Liver (tissue), 9 donors: ENCODE data around the gene LDLR. TPM values are rescaled to one million over a fixed set of nuclear protein-coding genes. Genes with fewer than 3 reads are reported as not detected.

ENCODE experiments used
- DNase-seq: peaks from one replicate; pipeline ENCODE4 v3.0.0-alpha.2; 2017; ENCODE audit warnings: low spot score
- H3K27ac ChIP-seq, 2 donors: one replicate each; pipeline ENCODE4 v1.7.0; 2013; ENCODE audit warnings: inconsistent platforms in 2 of 2, low read length in 2 of 2, control low read depth in 1 of 2, low read depth in 1 of 2, mild to moderate bottlenecking in 1 of 2
- H3K27me3 ChIP-seq, 4 donors: one replicate each; pipeline versions ENCODE4 v1.6.1 to v1.7.0; 2013; ENCODE audit warnings: low read length in 3 of 4, inconsistent platforms in 1 of 4, mild to moderate bottlenecking in 1 of 4, moderate library complexity in 1 of 4; ENCODE audit not compliant: control insufficient read depth in 4 of 4, insufficient read depth in 4 of 4
- H3K36me3 ChIP-seq, 4 donors: one replicate each; pipeline versions ENCODE4 v1.6.1 to v1.7.0; 2013; ENCODE audit warnings: low read length in 3 of 4, mild to moderate bottlenecking in 3 of 4, low read depth in 1 of 4, moderate library complexity in 1 of 4; ENCODE audit not compliant: control insufficient read depth in 4 of 4, insufficient read depth in 3 of 4
- H3K4me1 ChIP-seq, 4 donors: one replicate each; pipeline versions ENCODE4 v1.6.1 to v1.7.0; 2013; ENCODE audit warnings: low read length in 3 of 4, mild to moderate bottlenecking in 3 of 4, moderate library complexity in 1 of 4; ENCODE audit not compliant: control insufficient read depth in 4 of 4, insufficient read depth in 4 of 4
- H3K4me3 ChIP-seq, 3 donors: one replicate each; pipeline versions ENCODE4 v1.6.1 to v1.7.0; 2013; ENCODE audit warnings: low read length in 3 of 3, control low read depth in 1 of 3, low read depth in 1 of 3, mild to moderate bottlenecking in 1 of 3
- H3K9ac ChIP-seq, 2 donors: one replicate each; pipeline ENCODE4 v1.7.0; 2013; ENCODE audit warnings: low read length in 2 of 2, mild to moderate bottlenecking in 2 of 2, moderate library complexity in 2 of 2, control low read depth in 1 of 2, low read depth in 1 of 2
- H3K9me3 ChIP-seq, 4 donors: one replicate each; pipeline versions ENCODE4 v1.6.1 to v1.7.0; 2013; ENCODE audit warnings: low read length in 3 of 4; ENCODE audit not compliant: control insufficient read depth in 4 of 4
- CTCF ChIP-seq: fragments of 150-350 bp; IDR thresholded peaks from 2 replicates; pipeline ENCODE4 v1.5.1; 2017; ENCODE audit warnings: improper control_type of control experiment, low read depth, low read length; ENCODE audit not compliant: missing input control
- EGR1 ChIP-seq, 2 donors: IDR thresholded peaks; 2 replicates each; pipeline ENCODE4 v1.6.1; 2016 to 2018; ENCODE audit warnings: antibody characterized with exemption in 2 of 2, low read depth in 2 of 2
- FOXA2 ChIP-seq: IDR thresholded peaks from 2 replicates; pipeline ENCODE4 v1.6.1; 2016; ENCODE audit warnings: antibody characterized with exemption
- GABPA ChIP-seq, 2 donors: IDR thresholded peaks in 1 of 2; conservative IDR thresholded peaks in 1 of 2; 2 replicates each; pipeline ENCODE4 v1.6.1; 2016; ENCODE audit warnings: antibody characterized with exemption in 2 of 2, mild to moderate bottlenecking in 1 of 2, moderate library complexity in 1 of 2
- HNF4A ChIP-seq, 2 donors: conservative IDR thresholded peaks; 2 replicates each; pipeline ENCODE4 v1.6.1; 2016; ENCODE audit warnings: antibody characterized with exemption in 2 of 2, mild to moderate bottlenecking in 2 of 2
- HNF4G ChIP-seq: IDR thresholded peaks from 2 replicates; pipeline ENCODE4 v1.6.1; 2016; ENCODE audit warnings: antibody characterized with exemption
- NR2F2 ChIP-seq: IDR thresholded peaks from 2 replicates; pipeline ENCODE4 v1.6.1; 2016; ENCODE audit warnings: antibody characterized with exemption
- RAD21 ChIP-seq, 2 donors: IDR thresholded peaks; 2 replicates each; pipeline ENCODE4 v1.6.1; 2016; ENCODE audit warnings: antibody characterized with exemption in 2 of 2, mild to moderate bottlenecking in 2 of 2
- RXRA ChIP-seq, 2 donors: IDR thresholded peaks; 2 replicates each; pipeline ENCODE4 v1.6.1; 2017 to 2018; ENCODE audit warnings: antibody characterized with exemption in 2 of 2, mild to moderate bottlenecking in 1 of 2
- TAF1 ChIP-seq: conservative IDR thresholded peaks from 2 replicates; pipeline ENCODE4 v1.6.1; 2016; ENCODE audit warnings: antibody characterized with exemption, mild to moderate bottlenecking
- YY1 ChIP-seq: IDR thresholded peaks from 2 replicates; pipeline ENCODE4 v1.6.1; 2016; ENCODE audit warnings: antibody characterized with exemption, mild to moderate bottlenecking
- WGBS: extraction: QIAGEN DNeasy Blood & Tissue Kit; methylation state at CpG from one replicate; pipeline ENCODE4 v1.1.7; 2013; 5-methylcytosine and 5-hydroxymethylcytosine counted together
- polyA plus RNA-seq, 2 donors: library from polyadenylated mRNA; stranded (reverse) in 1 of 2; unstranded in 1 of 2; fragments of 200-250 nt in 1 of 2; fragments of >200 nt in 1 of 2; fragmentation: Nextera tagmentation in 1 of 2; extraction: Ambion mirVana in 1 of 2; gene quantifications; one replicate each; pipeline versions ENCODE4 v1.2.1 to v1.2.3, GENCODE V29; 2013 to 2015
- total RNA-seq, 2 donors: library from RNA; depleted of rRNA; stranded (reverse); fragments of >200 nt; gene quantifications; one replicate each; pipeline ENCODE4 v1.2.3, GENCODE V29; 2014
- TF ChIP-seq, protein P1 (sequence below): IDR thresholded peaks from 2 replicates; pipeline ENCODE4 v1.6.1; 2016; ENCODE audit warnings: antibody characterized with exemption
- TF ChIP-seq, protein P2 (sequence below): IDR thresholded peaks from 2 replicates; pipeline ENCODE4 v1.6.1; 2016; ENCODE audit warnings: antibody characterized with exemption
- TF ChIP-seq, protein P3 (sequence below): IDR thresholded peaks from 2 replicates; pipeline ENCODE4 v1.6.1; 2016; ENCODE audit warnings: antibody characterized with exemption, mild to moderate bottlenecking
- donor health status: healthy.
- donor health status: healthy.
- donor health status: healthy.
- donor health status: healthy.
- donor health status: healthy.

Gene LDLR
- total and polyA plus RNA-seq, 4 donors = 17.3 to 141 (median 63.9) TPM

DNA sequence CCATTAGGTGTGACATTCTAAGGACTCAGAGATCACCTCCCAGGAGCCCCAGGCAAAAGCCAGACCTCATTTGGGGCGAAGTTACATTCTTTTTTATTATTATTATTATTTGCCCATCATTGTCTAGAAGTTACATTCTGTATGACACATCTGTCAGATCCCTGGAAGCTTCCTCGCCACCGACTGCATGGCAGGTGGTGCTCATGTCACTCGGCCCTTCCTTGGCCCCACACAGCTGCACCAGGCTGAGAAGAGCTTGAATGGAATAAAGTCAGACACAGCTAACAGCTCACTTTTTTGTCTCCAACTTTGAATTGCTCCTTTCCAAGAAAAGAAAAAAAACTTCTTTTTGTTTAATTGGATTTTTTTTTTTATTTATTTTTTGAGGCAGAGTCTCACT lies 41.4 kb upstream of the LDLR start:
- Histone ChIP-seq H3K4me1 (no peaks in the 10 kb centered on the region), H3K36me3 (peaks cover 0 to 3% (median 2%) of the 10 kb centered on the region in 4 donors), H3K9ac (no peak overlapping the region), H3K4me3 (no peak overlapping the region), H3K27me3 (no peaks in the 10 kb centered on the region), H3K9me3 (no peaks in the 10 kb centered on the region), H3K27ac (no peak overlapping the region)
- TF ChIP-seq, protein P1, sequence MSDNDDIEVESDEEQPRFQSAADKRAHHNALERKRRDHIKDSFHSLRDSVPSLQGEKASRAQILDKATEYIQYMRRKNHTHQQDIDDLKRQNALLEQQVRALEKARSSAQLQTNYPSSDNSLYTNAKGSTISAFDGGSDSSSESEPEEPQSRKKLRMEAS = no peak
- TF ChIP-seq, protein P2, sequence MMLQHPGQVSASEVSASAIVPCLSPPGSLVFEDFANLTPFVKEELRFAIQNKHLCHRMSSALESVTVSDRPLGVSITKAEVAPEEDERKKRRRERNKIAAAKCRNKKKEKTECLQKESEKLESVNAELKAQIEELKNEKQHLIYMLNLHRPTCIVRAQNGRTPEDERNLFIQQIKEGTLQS = no peak
- TF ChIP-seq HNF4G (no peak), RXRA (IDR thresholded peaks at IDR 0.05) (no peak), FOXA2 (no peak), YY1 (no peak), HNF4A (conservative IDR thresholded peaks at IDR 0.05) (no peak), CTCF (no peak), RAD21 (IDR thresholded peaks at IDR 0.05) (no peak), GABPA (IDR thresholded peaks at IDR 0.05 in 1 of 2, conservative IDR thresholded peaks at IDR 0.05 in 1 of 2) (no peak), TAF1 (no peak)
- 97% methylated on average over 4 of the region's 4 CpGs for WGBS
- no peak for DNase-seq

DNA sequence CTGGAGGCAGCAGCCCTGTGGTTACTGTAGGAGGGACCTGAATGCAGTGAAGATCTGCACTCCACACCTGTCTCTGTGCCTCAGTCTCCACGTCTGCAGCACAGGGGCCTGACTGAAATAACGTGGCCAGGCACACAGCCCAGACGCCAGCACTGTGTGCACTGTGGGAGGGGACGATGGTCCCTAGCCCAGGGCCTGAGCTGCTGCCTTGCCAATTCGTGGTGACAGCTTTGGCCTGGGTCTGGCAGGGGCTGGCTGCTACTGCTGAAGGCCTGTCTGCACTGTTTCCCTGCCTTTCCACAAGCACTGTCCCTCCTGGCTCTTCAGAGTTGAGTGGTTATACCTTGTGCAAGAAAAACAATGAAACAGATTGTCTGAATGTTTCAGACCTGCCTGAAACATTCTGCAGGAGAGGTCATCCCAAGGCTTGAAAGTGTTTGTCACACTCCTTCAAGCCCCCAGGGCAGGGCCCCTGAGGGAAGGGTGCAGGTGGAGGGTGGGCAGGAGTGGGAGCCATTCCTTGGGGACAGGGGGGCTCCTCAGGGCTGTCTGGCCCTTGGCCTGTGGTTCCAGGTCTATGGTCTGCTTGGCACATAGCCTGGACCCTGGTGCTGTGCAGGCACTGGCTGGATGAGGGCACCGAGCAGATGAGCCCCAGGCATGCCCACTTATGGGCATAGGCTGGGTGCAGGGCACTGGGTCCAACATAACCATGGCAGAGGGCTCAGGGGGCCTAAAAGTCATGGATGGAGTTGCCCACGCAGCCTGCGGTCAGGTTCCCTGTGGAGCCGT lies 38.7 kb upstream of the LDLR start:
- 94% methylated on average over 9 of the region's 9 CpGs for WGBS
- TF ChIP-seq, protein P3, sequence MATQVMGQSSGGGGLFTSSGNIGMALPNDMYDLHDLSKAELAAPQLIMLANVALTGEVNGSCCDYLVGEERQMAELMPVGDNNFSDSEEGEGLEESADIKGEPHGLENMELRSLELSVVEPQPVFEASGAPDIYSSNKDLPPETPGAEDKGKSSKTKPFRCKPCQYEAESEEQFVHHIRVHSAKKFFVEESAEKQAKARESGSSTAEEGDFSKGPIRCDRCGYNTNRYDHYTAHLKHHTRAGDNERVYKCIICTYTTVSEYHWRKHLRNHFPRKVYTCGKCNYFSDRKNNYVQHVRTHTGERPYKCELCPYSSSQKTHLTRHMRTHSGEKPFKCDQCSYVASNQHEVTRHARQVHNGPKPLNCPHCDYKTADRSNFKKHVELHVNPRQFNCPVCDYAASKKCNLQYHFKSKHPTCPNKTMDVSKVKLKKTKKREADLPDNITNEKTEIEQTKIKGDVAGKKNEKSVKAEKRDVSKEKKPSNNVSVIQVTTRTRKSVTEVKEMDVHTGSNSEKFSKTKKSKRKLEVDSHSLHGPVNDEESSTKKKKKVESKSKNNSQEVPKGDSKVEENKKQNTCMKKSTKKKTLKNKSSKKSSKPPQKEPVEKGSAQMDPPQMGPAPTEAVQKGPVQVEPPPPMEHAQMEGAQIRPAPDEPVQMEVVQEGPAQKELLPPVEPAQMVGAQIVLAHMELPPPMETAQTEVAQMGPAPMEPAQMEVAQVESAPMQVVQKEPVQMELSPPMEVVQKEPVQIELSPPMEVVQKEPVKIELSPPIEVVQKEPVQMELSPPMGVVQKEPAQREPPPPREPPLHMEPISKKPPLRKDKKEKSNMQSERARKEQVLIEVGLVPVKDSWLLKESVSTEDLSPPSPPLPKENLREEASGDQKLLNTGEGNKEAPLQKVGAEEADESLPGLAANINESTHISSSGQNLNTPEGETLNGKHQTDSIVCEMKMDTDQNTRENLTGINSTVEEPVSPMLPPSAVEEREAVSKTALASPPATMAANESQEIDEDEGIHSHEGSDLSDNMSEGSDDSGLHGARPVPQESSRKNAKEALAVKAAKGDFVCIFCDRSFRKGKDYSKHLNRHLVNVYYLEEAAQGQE = no peak
- no peak for TF ChIP-seq CTCF
- TF ChIP-seq NR2F2 = no peak
- TF ChIP-seq, protein P1 = no peak
- no peak for TF ChIP-seq HNF4G
- TF ChIP-seq EGR1 (IDR thresholded peaks at IDR 0.05; ENCODE audit: low read depth in 2 of 2) = no peak
- DNase-seq = no peak
- H3K27ac ChIP-seq = no peak overlapping the region
- peaks cover 0 to 3% (median 0%) of the 10 kb centered on the region in 4 donors for H3K36me3 ChIP-seq
- no peaks in the 10 kb centered on the region for H3K27me3 ChIP-seq
- no peaks in the 10 kb centered on the region for H3K9me3 ChIP-seq
- no peak overlapping the region for H3K4me3 ChIP-seq
- peaks cover 0 to 11% (median 3%) of the 10 kb centered on the region in 4 donors for H3K4me1 ChIP-seq
- no peak overlapping the region for H3K9ac ChIP-seq
